Neuronal stem cell (in vitro differentiated cells): ENCODE data around the gene NOVA2.

Experiments used
- DNase-seq: peaks from one replicate; pipeline ENCODE4 v3.0.0-alpha.2; 2013; ENCODE audit warnings: low spot score
- H2AFZ ChIP-seq: one replicate; pipeline ENCODE4 v1.6.1; 2013; ENCODE audit warnings: mild to moderate bottlenecking, low read length, inconsistent platforms
- H2AK5ac ChIP-seq: 2 replicates; pipeline ENCODE4 v1.6.1; 2013; ENCODE audit warnings: low read depth, mild to moderate bottlenecking, inconsistent platforms, low read length, moderate library complexity, mixed read lengths
- H2BK120ac ChIP-seq: 2 replicates; pipeline ENCODE4 v1.6.1; 2013; ENCODE audit warnings: low read depth, mild to moderate bottlenecking, inconsistent platforms, low read length, moderate library complexity, mixed read lengths
- H2BK12ac ChIP-seq: one replicate; pipeline ENCODE4 v1.6.1; 2013; ENCODE audit warnings: low read length, inconsistent platforms
- H2BK15ac ChIP-seq: 2 replicates; pipeline ENCODE4 v1.6.1; 2013; ENCODE audit warnings: mild to moderate bottlenecking, low read length, inconsistent platforms, mixed read lengths
- H2BK5ac ChIP-seq: one replicate; pipeline ENCODE4 v1.6.1; 2013; ENCODE audit warnings: inconsistent platforms, mild to moderate bottlenecking, low read length, moderate library complexity
- H3K14ac ChIP-seq: one replicate; pipeline ENCODE4 v1.6.1; 2013; ENCODE audit warnings: low read length, inconsistent platforms
- H3K18ac ChIP-seq: 2 replicates; pipeline ENCODE4 v1.6.1; 2013; ENCODE audit warnings: low read length, inconsistent platforms
- H3K23ac ChIP-seq: 2 replicates; pipeline ENCODE4 v1.6.1; 2013; ENCODE audit warnings: low read depth, mild to moderate bottlenecking, mixed read lengths, low read length, inconsistent platforms; ENCODE audit not compliant: poor library complexity
- H3K27ac ChIP-seq: replicated peaks from 3 replicates; pipeline ENCODE4 v1.5.1; 2013; ENCODE audit warnings: low read length, inconsistent platforms
- H3K27me3 ChIP-seq, 3 experiments: 2 replicates each; pipeline ENCODE4 v1.6.1; 2013; ENCODE audit warnings: low read length in 3 of 3, mild to moderate bottlenecking in 2 of 3, inconsistent platforms in 1 of 3, low read depth in 1 of 3, mixed read lengths in 1 of 3, moderate library complexity in 1 of 3; ENCODE audit not compliant: control insufficient read depth in 3 of 3, insufficient read depth in 3 of 3
- H3K36me3 ChIP-seq, 2 donors: replicated peaks in 1 of 2; 2 replicates each; pipeline ENCODE4 v1.6.1; 2013; ENCODE audit warnings: low read length in 2 of 2; ENCODE audit not compliant: control insufficient read depth in 2 of 2, insufficient read depth in 2 of 2
- H3K4ac ChIP-seq: 2 replicates; pipeline ENCODE4 v1.6.1; 2013; ENCODE audit warnings: inconsistent platforms, mild to moderate bottlenecking, low read length, moderate library complexity
- H3K4me1 ChIP-seq, 2 donors: 1 replicate in 1 of 2; 2 replicates in 1 of 2; pipeline ENCODE4 v1.6.1; 2013; ENCODE audit warnings: low read length in 2 of 2, low read depth in 1 of 2; ENCODE audit not compliant: control insufficient read depth in 2 of 2, insufficient read depth in 1 of 2
- H3K4me2 ChIP-seq: one replicate; pipeline ENCODE4 v1.6.1; 2013; ENCODE audit warnings: mild to moderate bottlenecking, low read length, inconsistent platforms; ENCODE audit not compliant: insufficient read depth, poor library complexity, severe bottlenecking
- H3K4me3 ChIP-seq, 2 donors: 2 replicates each; pipeline ENCODE4 v1.5.1; 2013; ENCODE audit warnings: low read length in 2 of 2, mild to moderate bottlenecking in 2 of 2, inconsistent platforms in 1 of 2, moderate library complexity in 1 of 2
- H3K79me1 ChIP-seq: one replicate; pipeline ENCODE4 v1.6.1; 2013; ENCODE audit warnings: low read depth, mild to moderate bottlenecking, inconsistent platforms, low read length, moderate library complexity
- H3K9ac ChIP-seq: one replicate; pipeline ENCODE4 v1.6.1; 2013; ENCODE audit warnings: mild to moderate bottlenecking, low read depth, low read length, inconsistent platforms; ENCODE audit not compliant: poor library complexity
- H3K9me3 ChIP-seq, 2 donors: replicated peaks in 1 of 2; 2 replicates each; pipeline versions ENCODE3 to v1.6.1; 2013; ENCODE audit warnings: low read length in 2 of 2, mild to moderate bottlenecking in 2 of 2, inconsistent platforms in 1 of 2, low read depth in 1 of 2, mixed read lengths in 1 of 2, moderate library complexity in 1 of 2; ENCODE audit not compliant: control insufficient read depth in 2 of 2, insufficient read depth in 1 of 2
- H4K8ac ChIP-seq: one replicate; pipeline ENCODE4 v1.6.1; 2013; ENCODE audit warnings: low read depth, mild to moderate bottlenecking, inconsistent platforms, low read length, moderate library complexity
- H4K91ac ChIP-seq: one replicate; pipeline ENCODE4 v1.6.1; 2013; ENCODE audit warnings: low read length, low read depth, mild to moderate bottlenecking, inconsistent platforms; ENCODE audit not compliant: poor library complexity
- WGBS, 2 donors: extraction: QIAGEN DNeasy Blood & Tissue Kit; methylation state at CpG; one replicate each; pipeline ENCODE4 v1.1.7; 2013; ENCODE audit warnings: missing lambda C conversion rate in 2 of 2, mixed read lengths in 1 of 2; ENCODE audit not compliant: insufficient read length in 2 of 2, insufficient replicate concordance in 1 of 2; ENCODE audit errors: extremely low coverage in 2 of 2; 5-methylcytosine and 5-hydroxymethylcytosine counted together

Gene NOVA2

GRCh38 chr19:45976178-45976577, 2.5 kb upstream of the NOVA2 start:
- H3K27me3 ChIP-seq, result no peaks in the 10 kb centered on the region
- no peak overlapping the region for H3K27ac ChIP-seq
- peaks cover 17 to 40% of the 10 kb centered on the region in 2 donors for H3K4me1 ChIP-seq

GRCh38 chr19:45975306-45976070, 1.8 kb upstream of the NOVA2 start:
- H2BK15ac ChIP-seq, result no peak overlapping the region
- no peak overlapping the region for H2BK120ac ChIP-seq
- H3K79me1 ChIP-seq, result peaks cover 2% of the 10 kb centered on the region
- H2BK12ac ChIP-seq, result no peak overlapping the region
- no peak overlapping the region for H3K4me2 ChIP-seq
- H3K27ac ChIP-seq, result no peak overlapping the region
- no peak overlapping the region for H3K18ac ChIP-seq
- no peak overlapping the region for H3K23ac ChIP-seq
- no peak overlapping the region for H3K14ac ChIP-seq
- H3K36me3 ChIP-seq, result peaks cover 0 to 8% of the 10 kb centered on the region in 2 donors
- H2AK5ac ChIP-seq, result no peak overlapping the region
- DNase-seq, result no peak
- WGBS, 2 donors, result no CpG with 5 or more reads among the region's 11 CpGs
- peak overlapping the region; percentile 3 for H2AFZ ChIP-seq
- H2BK5ac ChIP-seq, result peak overlapping the region; percentile 10
- no peaks in the 10 kb centered on the region for H3K27me3 ChIP-seq
- peaks cover 17 to 40% of the 10 kb centered on the region in 2 donors for H3K4me1 ChIP-seq
- no peak overlapping the region for H3K4me3 ChIP-seq
- no peak overlapping the region for H3K4ac ChIP-seq
- H4K8ac ChIP-seq, result no peak overlapping the region
- H3K9ac ChIP-seq, result peak overlapping the region; percentile 67
- no peak overlapping the region for H4K91ac ChIP-seq
- no peaks in the 10 kb centered on the region for H3K9me3 ChIP-seq

More at GRCh38 chr19:45976178-45976577, 2.5 kb upstream of the NOVA2 start:
- H3K14ac ChIP-seq, result no peak overlapping the region
- no peaks in the 10 kb centered on the region for H3K9me3 ChIP-seq
- H3K4me3 ChIP-seq, result no peak overlapping the region
- H2BK12ac ChIP-seq, result no peak overlapping the region
- H4K91ac ChIP-seq, result no peak overlapping the region
- peak overlapping the region; percentile 10 for H2BK5ac ChIP-seq
- H2AK5ac ChIP-seq, result no peak overlapping the region
- no peak overlapping the region for H3K23ac ChIP-seq
- H3K18ac ChIP-seq, result peak overlapping the region; percentile 81
- H3K36me3 ChIP-seq, result peaks cover 0 to under 1% of the 10 kb centered on the region in 2 donors
- no peak overlapping the region for H2BK15ac ChIP-seq
- no peak overlapping the region for H3K4ac ChIP-seq
- no peak overlapping the region for H2BK120ac ChIP-seq
- H4K8ac ChIP-seq, result no peak overlapping the region
- no peak overlapping the region for H3K4me2 ChIP-seq
- WGBS, 2 donors, result no CpG with 5 or more reads among the region's 14 CpGs
- DNase-seq, result no peak
- H3K79me1 ChIP-seq, result peaks cover 2% of the 10 kb centered on the region
- peak overlapping the region; percentile 21 for H2AFZ ChIP-seq
- peak overlapping the region; percentile 67 for H3K9ac ChIP-seq

GRCh38 chr19:45972947-45973540, 621 bp downstream of the NOVA2 start:
- H3K18ac ChIP-seq, result peak overlapping the region; percentile 91
- no peak overlapping the region for H2BK12ac ChIP-seq
- H2AK5ac ChIP-seq, result peak overlapping the region; percentile 3
- H3K27me3 ChIP-seq, result no peaks in the 10 kb centered on the region
- H3K23ac ChIP-seq, result no peak overlapping the region
- H4K91ac ChIP-seq, result no peak overlapping the region
- H3K4me2 ChIP-seq, result peak overlapping the region; percentile 70
- no peak overlapping the region for H2BK5ac ChIP-seq
- H3K4ac ChIP-seq, result no peak overlapping the region
- WGBS, 2 donors, result no CpG with 5 or more reads among the region's 54 CpGs
- peaks cover 2 to 32% of the 10 kb centered on the region in 2 donors for H3K36me3 ChIP-seq
- no peak overlapping the region for H3K27ac ChIP-seq
- H2AFZ ChIP-seq, result peak overlapping the region; percentile 58
- no peak overlapping the region for H2BK15ac ChIP-seq
- peak overlapping the region; percentile 75 to 77 for H3K4me3 ChIP-seq
- H3K4me1 ChIP-seq, result peaks cover 17 to 35% of the 10 kb centered on the region in 2 donors
- no peak for DNase-seq
- H3K9me3 ChIP-seq, result no peaks in the 10 kb centered on the region
- peaks cover 2% of the 10 kb centered on the region for H3K79me1 ChIP-seq
- H3K9ac ChIP-seq, result peak overlapping the region; percentile 86
- H2BK120ac ChIP-seq, result no peak overlapping the region
- H3K14ac ChIP-seq, result no peak overlapping the region
- H4K8ac ChIP-seq, result no peak overlapping the region
